Non-pigmented ciliary epithelial cell (primary cell): ENCODE data around the gene TSPEAR.
"Not testable (repeated sequence)": the region's sequence is repeated elsewhere in the genome, so short reads cannot be mapped to it uniquely, and the experiment has no call there.

Experiments used
- DNase-seq: peaks from one replicate; pipeline ENCODE4 v3.0.0-alpha.2; 2010; ENCODE audit warnings: low read depth

TSPEAR gene

DNA sequence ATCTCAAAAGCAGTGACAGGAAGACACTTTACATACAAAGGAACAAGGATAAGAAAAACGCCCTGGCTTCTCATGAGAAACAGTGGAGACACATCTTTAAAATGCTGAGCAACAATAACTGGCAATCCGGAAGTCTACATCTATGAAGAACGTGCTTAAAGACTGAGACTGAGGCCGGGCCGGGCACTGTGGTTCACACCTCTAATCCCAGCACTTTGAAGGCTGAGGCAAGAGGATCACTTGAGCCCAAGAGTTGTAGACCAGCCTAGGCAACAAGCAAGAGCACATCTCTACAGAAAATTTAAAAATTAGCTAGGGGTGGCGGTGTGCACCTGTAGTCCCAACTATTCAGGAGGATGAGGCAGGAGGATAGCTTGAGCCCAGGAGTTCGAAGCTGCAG lies 27.3 kb downstream of the TSPEAR start:
- DNase-seq = no peak

DNA sequence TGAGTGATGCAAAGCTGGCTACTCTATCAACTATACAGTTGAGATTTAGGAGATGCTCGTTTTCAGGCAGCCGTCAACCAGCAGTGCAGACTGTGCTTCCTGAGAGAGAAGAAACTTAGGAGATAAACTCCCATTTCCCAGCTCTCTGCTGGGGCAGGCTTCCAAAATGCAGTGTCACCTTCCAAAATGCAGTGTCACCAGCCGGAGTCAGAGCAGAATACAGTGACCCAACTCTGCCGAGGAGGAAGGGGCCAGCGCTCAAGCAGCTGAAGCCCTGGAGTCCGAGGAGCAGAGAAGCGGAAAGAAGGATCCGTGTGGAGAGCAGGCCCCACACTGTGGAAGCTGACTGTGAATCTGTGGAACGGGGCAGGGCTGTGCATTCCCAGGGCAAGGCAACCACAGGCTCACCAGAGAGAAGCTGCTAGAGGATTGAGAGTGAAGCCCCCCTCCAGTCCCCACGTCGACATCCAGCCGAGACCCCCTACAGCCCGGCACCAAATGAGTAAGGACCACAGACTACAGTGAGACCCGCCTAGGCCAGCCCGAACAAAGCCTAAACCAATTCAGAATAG lies 28.7 kb downstream of the TSPEAR start:
- no peak for DNase-seq

DNA sequence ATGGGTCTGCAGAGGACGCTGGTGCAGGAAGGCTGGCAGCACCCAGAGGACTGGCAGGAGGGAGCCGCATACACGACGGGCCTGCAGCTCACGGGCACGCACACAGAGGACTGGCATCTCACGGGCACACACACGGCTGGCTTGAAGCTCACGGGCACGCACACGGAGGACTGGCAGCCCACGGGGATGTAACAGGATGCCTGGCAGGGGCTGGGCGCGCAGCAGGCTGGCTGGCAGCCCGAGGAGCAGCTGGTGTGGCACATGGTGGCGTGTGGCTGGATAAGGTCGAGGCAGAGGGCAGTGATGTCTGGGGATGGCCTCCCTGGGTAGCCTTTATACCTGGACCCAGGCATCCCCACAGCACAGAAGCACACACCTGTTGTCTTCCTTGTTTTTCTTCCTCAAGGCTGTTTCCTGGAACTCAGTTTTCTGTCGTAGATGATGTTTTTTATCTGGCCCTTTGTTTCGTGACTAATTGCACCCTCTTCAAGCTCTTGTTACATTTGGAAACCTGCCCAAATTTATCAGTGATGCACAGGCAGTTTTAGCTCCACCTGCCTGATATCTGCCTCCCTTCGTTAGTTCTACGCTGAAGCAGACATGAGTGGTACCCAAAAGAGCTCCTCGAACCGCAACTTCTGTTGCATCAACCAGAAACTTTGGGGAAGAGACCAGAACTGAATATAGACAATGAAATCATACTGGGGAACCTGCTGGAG lies 29.4 kb downstream of the TSPEAR start, which contains the start of gene KRTAP12-1:
TSS of gene KRTAP12-1 (minus strand) at position 303 of the 719 bp plus-strand sequence. CDS start at position 263, 40 bp downstream.
- DNase-seq = no peak

DNA sequence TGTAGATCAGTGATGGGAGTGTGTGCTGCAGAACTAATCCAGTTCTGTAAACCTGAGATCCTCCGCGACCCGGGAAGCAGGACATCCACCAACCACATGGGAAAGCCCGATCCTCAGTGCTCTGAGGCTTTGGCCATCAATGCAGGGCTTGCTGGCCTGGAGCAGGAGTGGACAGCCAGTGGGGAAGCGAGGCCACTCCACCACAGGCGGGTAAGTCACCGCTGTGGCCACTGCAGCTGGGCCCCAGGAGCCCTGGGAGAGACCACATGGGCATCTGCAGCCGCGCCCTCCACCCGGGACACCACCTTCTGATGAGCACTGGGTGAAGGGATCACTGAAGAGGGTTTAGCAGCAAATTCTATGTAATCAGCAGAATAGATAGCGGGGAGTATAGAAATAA lies 30.2 kb downstream of the TSPEAR start:
- no peak for DNase-seq

DNA sequence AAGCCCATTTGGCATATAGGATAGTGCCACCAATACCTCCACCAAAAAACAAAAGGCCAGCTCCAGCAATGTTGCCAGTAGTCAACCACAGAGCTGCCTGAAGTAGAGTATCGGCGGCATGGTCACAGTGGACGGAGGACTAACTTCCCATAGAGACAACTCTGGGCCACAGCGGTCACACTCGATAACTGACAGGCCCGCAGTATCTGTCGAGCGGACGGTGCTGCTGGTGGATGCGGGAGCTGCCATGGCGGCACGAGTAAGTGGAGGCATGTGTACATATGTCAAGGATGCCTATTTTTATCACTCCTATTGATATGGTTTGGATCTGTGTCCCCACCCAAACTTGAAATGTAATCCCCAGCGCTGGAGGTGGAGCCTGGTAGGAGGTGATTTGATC lies 33.5 kb downstream of the TSPEAR start:
- no peak for DNase-seq

DNA sequence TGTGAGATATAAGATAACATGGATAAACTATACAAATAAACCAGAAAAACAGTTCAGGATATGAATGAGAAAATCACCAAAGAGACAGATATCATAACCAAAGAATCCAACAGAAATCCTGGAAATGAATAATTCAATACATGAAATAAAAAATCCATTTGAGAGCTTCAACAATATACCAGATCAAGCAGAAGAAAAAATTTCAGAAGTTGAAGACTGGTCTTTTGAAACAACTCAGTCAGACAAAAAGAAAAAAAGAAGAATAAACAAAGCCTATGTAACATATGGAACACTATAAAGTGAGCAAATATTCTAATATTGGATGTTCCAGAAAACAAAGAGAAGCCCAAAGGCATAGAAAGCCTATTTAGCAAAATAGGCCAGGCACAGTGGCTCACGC lies 39.5 kb downstream of the TSPEAR start:
- no peak for DNase-seq

DNA sequence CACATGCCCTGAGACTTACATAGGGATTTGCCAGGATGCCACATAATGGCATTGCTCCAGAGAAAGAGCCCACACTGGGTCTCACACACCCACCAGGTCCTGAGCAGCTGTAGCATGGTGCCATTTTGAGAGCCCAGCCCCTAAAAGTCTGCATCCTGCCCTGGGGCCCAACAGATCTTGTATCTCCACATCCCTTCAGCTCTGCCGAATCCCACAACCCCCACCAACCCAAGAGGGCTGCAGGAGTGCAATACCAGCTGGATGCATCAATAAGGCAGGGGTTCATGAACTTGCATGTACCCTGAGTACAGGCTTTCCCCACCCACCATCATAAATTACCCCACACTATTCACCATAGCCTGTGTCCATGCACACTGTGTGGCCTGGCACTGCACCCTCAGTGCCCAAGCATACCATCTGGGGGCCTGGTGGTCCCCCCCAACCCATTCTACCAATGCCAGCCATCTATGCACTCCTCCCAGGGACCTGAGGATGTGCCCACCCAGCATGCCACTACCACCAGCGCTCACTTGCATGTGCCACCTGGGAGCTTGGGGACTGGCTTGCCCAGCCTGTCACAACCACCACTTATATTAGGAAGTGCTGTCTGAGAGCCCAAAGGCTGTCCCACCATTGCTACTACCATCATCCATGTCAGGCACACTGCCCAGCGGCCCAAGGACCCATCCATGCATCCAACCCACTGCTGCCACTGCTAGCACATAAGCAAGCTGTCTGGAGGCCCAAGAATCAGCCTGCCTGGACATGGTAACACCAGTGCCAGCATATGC lies 40.5 kb downstream of the TSPEAR start:
- no peak for DNase-seq

DNA sequence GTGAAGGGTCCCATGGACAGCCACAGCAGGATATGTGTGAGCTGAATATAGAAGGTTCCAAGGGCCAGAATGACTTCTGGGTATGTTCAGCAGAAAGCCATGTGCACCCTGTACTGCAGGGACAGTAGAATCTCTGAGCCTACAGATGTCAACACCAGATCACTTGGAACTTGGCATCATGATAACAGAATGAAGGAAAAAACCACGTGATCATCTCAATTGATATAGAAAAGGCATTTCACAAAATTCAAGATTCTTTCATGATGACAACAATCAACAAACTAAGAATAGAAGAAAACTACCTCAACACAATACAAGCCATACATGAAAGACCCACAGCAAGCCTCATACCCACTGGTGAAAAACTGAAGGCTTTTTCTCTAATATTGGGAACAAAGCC lies 43.8 kb downstream of the TSPEAR start:
- no peak for DNase-seq

DNA sequence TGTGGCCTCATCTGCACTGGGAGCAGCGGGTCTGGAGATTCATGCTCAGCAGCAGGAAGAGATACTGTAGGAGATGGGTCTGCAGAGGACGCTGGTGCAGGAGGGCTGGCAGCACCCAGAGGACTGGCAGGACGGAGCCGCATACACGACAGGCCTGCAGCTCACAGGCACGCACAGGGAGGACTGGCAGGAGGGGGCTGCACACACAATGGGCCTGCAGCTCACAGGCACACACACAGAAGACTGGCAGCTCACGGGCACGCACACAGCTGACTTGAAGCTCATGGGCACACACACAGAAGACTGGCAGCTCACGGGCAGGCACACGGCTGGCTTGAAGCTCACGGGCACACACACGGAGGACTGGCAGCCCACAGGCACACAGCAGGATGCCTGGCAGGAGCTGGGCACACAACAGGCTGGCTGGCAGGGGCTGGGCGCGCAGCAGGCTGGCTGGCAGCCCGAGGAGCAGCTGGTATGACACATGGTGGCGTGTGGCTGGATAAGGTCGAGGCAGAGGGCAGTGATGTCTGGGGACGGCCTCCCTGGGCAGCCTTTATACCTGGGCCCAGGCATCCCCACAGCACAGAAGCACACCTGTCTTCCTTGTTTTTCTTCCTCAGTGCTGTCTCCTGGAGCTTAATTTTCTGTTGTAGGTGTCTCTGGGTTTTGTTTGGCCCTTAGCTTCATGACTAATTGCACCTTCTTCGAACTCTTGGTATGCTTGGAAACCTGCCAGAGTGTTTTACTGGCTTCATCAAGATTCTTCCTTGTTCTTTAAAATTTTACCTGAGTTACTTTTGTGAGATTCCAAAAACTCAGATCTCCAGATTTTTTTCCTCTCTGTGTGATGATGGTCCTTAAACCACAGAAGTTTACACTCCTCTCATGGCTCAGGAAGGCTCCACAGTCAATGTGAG lies 44.7 kb downstream of the TSPEAR start, which contains the start of gene KRTAP12-2:
TSS of gene KRTAP12-2 (minus strand) at position 527 of the 920 bp plus-strand sequence. CDS start at position 486, 41 bp downstream.
- no peak for DNase-seq

DNA sequence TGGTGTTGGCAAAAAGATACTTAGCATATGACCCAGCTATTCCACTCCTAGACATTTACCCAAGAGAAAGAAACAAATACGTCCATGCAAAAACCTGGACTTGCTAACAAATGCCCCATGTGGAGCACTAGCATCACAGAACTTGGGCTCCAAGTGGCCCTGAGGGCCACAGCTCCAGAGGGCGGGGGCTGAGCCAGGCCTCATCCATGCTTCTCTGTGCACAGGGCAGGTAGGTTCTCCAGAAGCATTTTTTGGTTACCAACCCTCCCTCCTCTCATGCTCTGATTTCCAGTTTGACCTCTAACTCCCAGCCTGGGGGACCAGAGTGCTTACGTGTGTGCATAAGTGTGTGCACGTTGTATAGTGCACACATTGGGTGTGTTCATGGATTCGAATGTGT lies 46.7 kb downstream of the TSPEAR start:
- DNase-seq = no peak

DNA sequence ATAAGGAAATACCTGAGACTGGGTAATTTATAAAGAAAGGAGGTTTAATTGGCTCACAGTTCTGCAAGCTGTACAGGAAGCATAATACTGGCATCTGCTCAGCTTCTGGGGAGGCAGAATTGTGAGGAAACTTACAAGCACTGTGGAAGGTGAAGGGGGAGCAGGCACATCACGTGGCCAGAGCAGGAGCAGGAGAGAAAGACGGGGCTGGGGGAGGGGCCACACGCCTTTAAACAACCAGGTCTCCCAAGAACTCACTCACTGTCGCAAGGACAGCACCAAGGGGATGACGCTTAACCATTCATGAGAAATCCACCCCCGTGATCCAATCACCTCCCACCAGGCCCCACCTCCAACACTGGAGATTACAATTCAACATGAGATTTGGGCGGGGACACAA lies 49.8 kb downstream of the TSPEAR start:
- not testable (repeated sequence) for DNase-seq

DNA sequence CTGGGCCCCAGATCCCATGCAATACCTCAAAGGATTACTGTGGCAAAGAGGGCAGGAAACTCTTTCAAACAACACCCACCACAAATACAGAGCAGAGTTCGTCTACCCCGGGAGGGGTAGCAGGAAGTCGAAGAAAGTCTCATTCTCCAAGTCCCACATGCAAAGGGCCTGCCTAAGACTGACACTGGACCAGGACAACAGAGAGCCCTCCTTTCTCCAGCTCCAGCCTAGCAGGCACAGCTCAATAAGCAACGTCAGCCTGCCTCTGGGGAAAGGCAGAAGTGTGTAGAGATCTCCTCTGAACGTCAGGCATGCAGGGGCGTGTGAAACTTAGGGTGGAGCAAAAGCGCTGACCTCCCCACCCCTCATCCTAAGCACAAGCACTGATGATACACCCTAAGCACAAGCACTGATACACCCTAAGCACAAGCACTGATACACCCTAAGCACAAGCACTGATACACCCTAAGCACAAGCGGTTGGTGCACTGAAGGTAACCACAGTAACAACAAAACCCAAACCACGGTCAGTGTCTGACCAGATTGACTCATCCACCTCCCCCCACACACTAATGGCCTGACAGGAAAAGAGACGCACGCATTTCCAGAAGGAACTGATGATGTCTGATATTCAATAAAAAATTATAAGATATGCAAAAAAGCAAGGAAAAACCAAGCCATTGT lies 52.3 kb downstream of the TSPEAR start:
- no peak for DNase-seq

DNA sequence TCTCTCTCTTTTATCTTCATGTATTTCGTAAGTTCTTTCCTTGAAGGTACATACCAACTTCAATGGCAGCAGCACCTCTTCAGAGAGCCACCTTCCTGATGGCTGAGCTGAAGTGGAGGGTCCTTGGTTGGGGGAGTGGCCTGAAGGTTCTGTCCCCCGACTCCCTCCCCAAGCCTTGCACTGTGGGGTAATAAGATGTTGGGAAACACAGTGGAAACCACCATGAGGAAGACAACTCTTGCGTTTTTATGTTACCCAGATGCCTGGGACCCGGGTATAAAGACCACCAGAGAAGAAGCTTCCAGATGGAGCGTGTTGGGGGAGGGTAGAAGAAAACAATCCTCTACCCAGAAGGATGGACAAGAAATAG lies 52.8 kb downstream of the TSPEAR start:
- DNase-seq = no peak

DNA sequence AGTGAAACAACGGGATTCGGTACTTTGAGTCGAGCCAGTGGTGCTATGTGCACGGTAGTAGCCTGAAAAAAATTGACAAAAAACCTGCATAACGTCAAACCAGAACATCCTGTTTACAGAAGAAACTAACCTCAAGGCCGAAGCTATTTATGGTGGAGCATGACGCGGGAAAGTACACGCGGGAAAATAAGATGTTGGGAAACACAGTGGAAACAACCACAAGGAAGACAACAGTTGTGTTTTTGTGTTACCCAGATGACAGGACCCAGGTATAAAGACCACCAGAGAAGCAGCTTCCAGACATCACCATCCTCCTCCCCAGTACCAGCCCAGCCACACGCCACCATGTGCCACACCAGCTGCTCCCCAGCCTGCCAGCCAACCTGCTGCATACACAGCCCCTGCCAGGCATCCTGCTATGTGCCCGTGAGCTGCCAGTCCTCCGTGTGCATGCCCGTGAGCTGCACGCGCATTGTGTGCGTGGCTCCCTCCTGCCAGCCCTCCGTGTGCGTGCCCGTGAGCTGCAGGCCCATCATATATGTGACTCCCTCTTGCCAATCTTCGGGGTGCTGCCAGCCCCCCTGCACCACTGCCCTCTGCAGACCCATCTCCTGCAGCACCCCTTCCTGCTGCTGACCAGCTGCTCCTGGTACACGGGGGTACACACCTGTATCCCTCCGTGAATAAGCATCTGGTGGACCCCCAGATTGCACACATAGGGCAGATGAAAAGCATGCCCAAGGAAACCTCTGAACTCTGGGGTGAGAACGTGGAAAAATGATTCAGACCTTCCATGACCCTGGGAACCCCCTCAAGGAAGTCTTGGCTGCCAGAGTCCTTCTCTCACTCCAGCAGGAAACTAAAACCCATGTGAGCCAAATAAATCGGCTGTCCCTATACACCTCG lies 53.5 kb downstream of the TSPEAR start, which contains the start of gene KRTAP12-3:
TSS of gene KRTAP12-3 (plus strand) at position 298 of the 906 bp plus-strand sequence. CDS start at position 346, 48 bp downstream.
- no peak for DNase-seq

DNA sequence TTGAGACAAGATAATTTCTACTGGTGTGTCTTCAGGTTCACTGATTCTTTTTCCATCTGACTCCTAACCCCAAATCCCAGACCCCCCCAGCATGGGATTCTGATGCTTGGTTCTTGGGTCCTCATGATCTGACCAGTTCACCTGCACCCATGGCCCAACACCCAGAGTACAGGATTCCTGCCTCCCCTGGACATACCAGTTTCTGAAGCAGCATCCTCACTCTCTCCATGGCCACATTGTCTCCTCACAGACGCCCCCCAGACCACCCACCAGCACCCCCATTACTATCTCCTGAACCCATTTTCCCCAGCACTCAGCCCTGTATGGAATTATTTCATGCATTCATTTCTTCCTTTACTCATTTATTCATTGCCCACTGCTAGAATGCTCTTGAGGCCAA lies 54.5 kb downstream of the TSPEAR start:
- DNase-seq = no peak

DNA sequence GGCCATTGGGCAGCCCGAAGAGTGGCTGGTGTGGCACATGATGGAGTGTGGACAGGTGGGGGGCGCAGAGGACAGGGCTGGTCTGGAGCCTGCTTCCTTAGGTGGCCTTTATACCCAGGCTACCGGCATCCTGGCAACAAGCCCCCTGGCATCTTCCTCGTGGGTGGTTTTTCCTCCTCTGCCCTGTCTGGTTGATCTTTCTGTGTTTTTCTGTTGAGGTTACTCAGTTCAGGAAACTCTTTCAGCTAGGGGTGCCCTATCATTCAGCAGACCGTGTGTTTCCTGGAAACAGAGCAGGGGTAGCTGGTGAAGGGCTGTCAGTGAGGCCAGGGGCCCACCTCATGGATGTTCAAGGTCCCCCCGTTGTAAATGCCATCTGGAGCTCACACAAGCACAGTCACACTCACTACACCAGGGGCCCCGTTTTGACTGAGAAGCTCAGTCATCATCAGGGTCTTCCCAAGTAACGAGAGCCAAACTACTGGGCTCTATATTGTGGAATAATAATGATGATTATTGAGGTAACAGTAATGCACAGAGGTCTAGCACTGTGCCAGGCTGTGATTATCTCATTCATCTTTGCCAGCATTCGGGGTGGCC lies 56.7 kb downstream of the TSPEAR start, which contains the start of gene KRTAP12-4:
TSS of gene KRTAP12-4 (minus strand) at position 84 of the 600 bp plus-strand sequence. CDS start at position 39, 45 bp downstream.
- DNase-seq = no peak

DNA sequence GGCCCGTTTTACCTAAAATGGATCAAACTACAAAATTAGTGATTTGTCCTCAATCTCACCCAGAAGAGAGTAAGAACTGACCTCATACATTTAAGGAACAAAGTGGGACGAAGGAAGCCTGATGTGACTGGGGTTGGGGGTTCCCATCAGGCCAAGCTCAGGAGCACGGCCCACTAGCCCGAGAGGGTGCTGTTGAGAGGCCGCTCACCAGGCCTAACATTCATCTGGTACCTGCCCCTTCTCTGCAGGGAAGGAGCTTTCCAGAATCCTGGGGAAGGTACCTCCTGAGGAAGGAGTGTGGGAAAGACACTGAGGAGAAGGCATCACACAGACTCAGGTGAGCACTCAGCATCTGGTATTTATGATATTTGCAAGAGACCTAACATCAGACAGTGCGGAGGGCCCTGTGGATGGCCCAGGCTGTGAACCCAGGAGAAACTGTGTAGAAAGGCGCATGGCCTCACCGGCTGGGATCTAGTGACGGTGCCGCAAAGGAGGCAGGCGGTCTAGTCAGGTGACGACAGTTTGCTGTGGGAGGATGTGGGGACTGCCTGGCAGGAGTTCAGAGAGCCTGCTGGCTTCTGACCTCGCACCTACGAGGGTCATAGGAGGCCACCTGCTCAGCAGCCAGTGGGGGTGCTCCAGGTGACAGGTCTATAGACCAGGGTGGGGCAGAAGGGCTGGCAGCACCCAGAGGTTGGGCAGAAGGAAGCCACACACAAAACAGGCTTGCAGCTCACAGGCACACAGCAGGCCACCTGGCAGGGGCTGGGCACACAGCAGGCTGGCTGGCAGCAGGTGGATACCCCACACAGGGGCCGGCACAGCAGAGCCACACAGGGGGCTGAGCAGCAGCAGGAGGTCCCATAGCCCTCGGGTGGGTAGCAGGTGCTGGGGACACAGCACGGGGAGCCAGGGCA lies 57.5 kb downstream of the TSPEAR start:
- no peak for DNase-seq

DNA sequence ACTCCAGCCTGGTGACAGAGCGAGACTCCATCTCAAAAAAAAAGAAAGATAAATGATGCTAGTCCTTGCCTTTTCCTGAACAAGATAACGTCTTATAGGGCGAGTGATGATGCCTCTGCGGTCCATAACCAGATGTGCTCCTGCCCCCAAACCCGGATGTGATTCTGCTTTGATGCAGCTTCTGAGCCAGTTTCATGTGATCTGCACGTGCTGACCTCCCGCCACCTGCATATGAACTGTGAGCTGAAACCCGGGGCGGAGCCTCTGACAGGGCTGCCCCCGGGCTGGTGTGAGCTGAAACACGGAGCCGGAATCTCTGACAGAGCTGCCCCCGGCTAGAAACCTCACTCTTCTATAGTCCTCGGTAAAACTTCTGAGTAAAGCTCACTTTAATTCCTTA lies 58.2 kb downstream of the TSPEAR start:
- no peak for DNase-seq
